Mesendoderm (in vitro differentiated cells): ENCODE data around the gene ARHGEF26.
A peak's percentile ranks its signal among the peaks of the same experiment; 100 is the strongest.

Source experiments
- DNase-seq: peaks from one replicate; pipeline ENCODE4 v3.0.0; 2013
- H2AK5ac ChIP-seq: 2 replicates; pipeline ENCODE4 v1.6.1; 2013; ENCODE audit warnings: low read length, inconsistent platforms
- H2BK120ac ChIP-seq: 2 replicates; pipeline ENCODE4 v1.6.1; 2013; ENCODE audit warnings: low read depth, mild to moderate bottlenecking, low read length, moderate library complexity, mixed read lengths
- H2BK15ac ChIP-seq: replicated peaks from 2 replicates; pipeline ENCODE4 v1.6.1; 2013; ENCODE audit warnings: low read depth, mild to moderate bottlenecking, moderate library complexity
- H2BK5ac ChIP-seq: 2 replicates; pipeline ENCODE4 v1.6.1; 2013; ENCODE audit warnings: low read length, inconsistent platforms
- H3K18ac ChIP-seq: 2 replicates; pipeline ENCODE4 v1.6.1; 2013; ENCODE audit warnings: mild to moderate bottlenecking, low read length, mixed read lengths
- H3K23ac ChIP-seq: one replicate; pipeline ENCODE4 v1.6.1; 2013; ENCODE audit warnings: low read length
- H3K27ac ChIP-seq: 2 replicates; pipeline ENCODE4 v1.5.1; 2013; ENCODE audit warnings: low read depth, mild to moderate bottlenecking, inconsistent platforms, low read length, moderate library complexity
- H3K27me3 ChIP-seq: 2 replicates; pipeline ENCODE4 v1.6.1; 2013; ENCODE audit warnings: low read length, control low read depth, mild to moderate bottlenecking, inconsistent platforms; ENCODE audit not compliant: insufficient read depth, poor library complexity
- H3K36me3 ChIP-seq: 2 replicates; pipeline ENCODE4 v1.6.1; 2013; ENCODE audit warnings: low read length, inconsistent platforms; ENCODE audit not compliant: control insufficient read depth, insufficient read depth
- H3K4ac ChIP-seq: one replicate; pipeline ENCODE4 v1.6.1; 2013; ENCODE audit warnings: low read depth, mild to moderate bottlenecking, low read length, moderate library complexity
- H3K4me1 ChIP-seq: 2 replicates; pipeline ENCODE4 v1.6.1; 2013; ENCODE audit warnings: low read depth, low read length, inconsistent platforms; ENCODE audit not compliant: control insufficient read depth
- H3K4me2 ChIP-seq: 2 replicates; pipeline ENCODE4 v1.6.1; 2013; ENCODE audit warnings: low read length
- H3K4me3 ChIP-seq: 2 replicates; pipeline ENCODE4 v1.5.1; 2013; ENCODE audit warnings: mild to moderate bottlenecking, low read length
- H3K56ac ChIP-seq: one replicate; pipeline ENCODE4 v1.6.1; 2013; ENCODE audit warnings: low read length
- H3K79me1 ChIP-seq: 2 replicates; pipeline ENCODE4 v1.6.1; 2013; ENCODE audit warnings: low read length, inconsistent platforms
- H3K79me2 ChIP-seq: 2 replicates; pipeline ENCODE4 v1.6.1; 2013; ENCODE audit warnings: mild to moderate bottlenecking, low read length; ENCODE audit not compliant: control insufficient read depth, insufficient read depth
- H3K9ac ChIP-seq: 2 replicates; pipeline ENCODE4 v1.6.1; 2013; ENCODE audit warnings: low read length, inconsistent platforms
- H4K5ac ChIP-seq: one replicate; pipeline ENCODE4 v1.6.1; 2013; ENCODE audit warnings: low read length
- H4K8ac ChIP-seq: one replicate; pipeline ENCODE4 v1.6.1; 2013; ENCODE audit warnings: low read depth, mild to moderate bottlenecking, control low read depth, low read length, moderate library complexity
- WGBS: extraction: QIAGEN DNeasy Blood & Tissue Kit; methylation state at CpG from one replicate; pipeline ENCODE4 v1.1.7; 2013; ENCODE audit warnings: low lambda C conversion rate, missing lambda C conversion rate; ENCODE audit not compliant: insufficient coverage; ENCODE audit errors: extremely low coverage; 5-methylcytosine and 5-hydroxymethylcytosine counted together

The ARHGEF26 gene

DNA sequence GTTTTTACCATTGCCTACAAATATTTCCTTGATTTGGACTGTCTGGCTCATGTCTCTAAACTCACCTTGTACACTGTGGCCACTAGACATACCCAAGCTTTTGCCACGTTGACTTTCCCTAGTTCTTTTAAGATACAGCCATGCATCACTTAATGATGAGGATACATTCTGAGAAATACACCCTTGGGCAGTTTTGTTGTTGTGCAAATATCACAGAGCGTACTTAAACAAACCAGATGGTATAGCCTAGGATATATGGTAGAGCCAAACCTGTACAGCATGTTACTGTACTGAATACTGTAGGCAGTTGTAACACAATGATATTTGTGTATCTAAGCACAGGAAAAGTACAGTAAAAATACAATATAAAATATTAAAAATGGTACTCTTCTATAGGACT lies 5.5 kb downstream of the ARHGEF26 start:
- Histone ChIP-seq H3K4me1 (no peaks in the 10 kb centered on the region), H3K56ac (no peak overlapping the region), H3K18ac (no peak overlapping the region), H4K5ac (no peak overlapping the region), H2AK5ac (no peak overlapping the region), H3K79me2 (no peaks in the 10 kb centered on the region), H3K27me3 (no peaks in the 10 kb centered on the region), H3K9ac (no peak overlapping the region), H2BK5ac (no peak overlapping the region), H3K27ac (no peak overlapping the region), H3K4me3 (no peak overlapping the region), H3K4ac (no peak overlapping the region), H3K23ac (no peak overlapping the region), H3K79me1 (no peaks in the 10 kb centered on the region), H2BK15ac (no peak overlapping the region), H3K4me2 (no peak overlapping the region), H4K8ac (no peak overlapping the region), H3K36me3 (no peaks in the 10 kb centered on the region), H2BK120ac (no peak overlapping the region)
- DNase-seq, result no peak
- WGBS, result no CpG with 5 or more reads among the region's 2 CpGs

DNA sequence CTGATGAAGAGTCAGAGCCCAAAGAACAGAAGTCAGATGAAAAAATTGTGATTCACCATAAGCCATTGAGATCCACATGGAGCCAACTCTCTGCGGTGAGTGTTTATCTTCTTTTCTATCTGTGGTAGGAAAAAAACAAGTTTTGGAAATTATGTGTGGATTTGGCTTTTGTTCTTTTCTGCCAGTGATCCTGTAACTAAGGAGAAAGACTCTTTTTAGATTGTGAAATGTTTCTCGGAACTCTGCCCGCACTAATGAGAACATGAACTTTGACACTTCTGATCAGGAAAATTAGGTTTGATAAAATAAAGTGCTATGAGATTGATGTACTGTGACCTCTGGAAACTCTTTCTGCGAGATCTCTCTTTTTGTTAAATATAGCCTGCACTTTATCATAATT lies 8.4 kb downstream of the ARHGEF26 start:
- H3K36me3 ChIP-seq, result no peaks in the 10 kb centered on the region
- H3K79me2 ChIP-seq, result no peaks in the 10 kb centered on the region
- H2BK5ac ChIP-seq, result no peak overlapping the region
- WGBS, result no CpG with 5 or more reads among the region's 4 CpGs
- no peak overlapping the region for H3K4me3 ChIP-seq
- no peak overlapping the region for H4K8ac ChIP-seq
- no peaks in the 10 kb centered on the region for H3K79me1 ChIP-seq
- H2BK120ac ChIP-seq, result no peak overlapping the region
- no peak overlapping the region for H3K27ac ChIP-seq
- no peak overlapping the region for H3K9ac ChIP-seq
- no peaks in the 10 kb centered on the region for H3K4me1 ChIP-seq
- H4K5ac ChIP-seq, result no peak overlapping the region
- no peak overlapping the region for H2BK15ac ChIP-seq
- no peak overlapping the region for H2AK5ac ChIP-seq
- no peak overlapping the region for H3K23ac ChIP-seq
- H3K27me3 ChIP-seq, result no peaks in the 10 kb centered on the region
- H3K4me2 ChIP-seq, result no peak overlapping the region
- H3K4ac ChIP-seq, result no peak overlapping the region
- no peak overlapping the region for H3K18ac ChIP-seq
- DNase-seq, result no peak
- H3K56ac ChIP-seq, result no peak overlapping the region

DNA sequence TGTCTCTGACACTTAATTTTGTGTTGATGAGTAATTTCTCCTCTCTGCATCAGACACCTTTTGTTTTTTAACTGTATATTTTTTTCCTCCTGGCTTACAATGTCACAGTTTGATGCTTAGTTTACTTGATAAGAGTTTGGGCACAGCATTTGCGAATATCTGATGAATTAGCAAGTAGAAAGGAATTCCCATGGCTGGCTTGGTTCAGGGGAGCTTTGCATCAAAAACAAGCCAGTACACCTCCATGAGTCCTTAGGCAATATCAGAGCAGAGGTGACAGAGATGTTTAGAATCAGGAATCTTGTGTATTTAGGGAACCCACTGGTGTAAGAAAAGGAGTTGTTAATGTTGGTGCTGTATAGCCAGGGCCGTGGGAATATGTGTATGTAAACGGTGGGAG lies 9.3 kb downstream of the ARHGEF26 start:
- no peaks in the 10 kb centered on the region for H3K79me2 ChIP-seq
- no peak overlapping the region for H3K56ac ChIP-seq
- H3K79me1 ChIP-seq, result peaks cover 2% of the 10 kb centered on the region
- H3K4me2 ChIP-seq, result no peak overlapping the region
- no peak overlapping the region for H4K8ac ChIP-seq
- H3K23ac ChIP-seq, result no peak overlapping the region
- WGBS, result no CpG with 5 or more reads among the region's 3 CpGs
- H2BK15ac ChIP-seq, result no peak overlapping the region
- H3K18ac ChIP-seq, result no peak overlapping the region
- no peak overlapping the region for H2AK5ac ChIP-seq
- no peak overlapping the region for H3K4me3 ChIP-seq
- H3K4me1 ChIP-seq, result no peaks in the 10 kb centered on the region
- no peak overlapping the region for H3K9ac ChIP-seq
- H3K27ac ChIP-seq, result no peak overlapping the region
- DNase-seq, result peak; percentile 50
- no peak overlapping the region for H4K5ac ChIP-seq
- H3K27me3 ChIP-seq, result no peaks in the 10 kb centered on the region
- H2BK120ac ChIP-seq, result no peak overlapping the region
- no peak overlapping the region for H3K4ac ChIP-seq
- no peak overlapping the region for H2BK5ac ChIP-seq
- H3K36me3 ChIP-seq, result no peaks in the 10 kb centered on the region

DNA sequence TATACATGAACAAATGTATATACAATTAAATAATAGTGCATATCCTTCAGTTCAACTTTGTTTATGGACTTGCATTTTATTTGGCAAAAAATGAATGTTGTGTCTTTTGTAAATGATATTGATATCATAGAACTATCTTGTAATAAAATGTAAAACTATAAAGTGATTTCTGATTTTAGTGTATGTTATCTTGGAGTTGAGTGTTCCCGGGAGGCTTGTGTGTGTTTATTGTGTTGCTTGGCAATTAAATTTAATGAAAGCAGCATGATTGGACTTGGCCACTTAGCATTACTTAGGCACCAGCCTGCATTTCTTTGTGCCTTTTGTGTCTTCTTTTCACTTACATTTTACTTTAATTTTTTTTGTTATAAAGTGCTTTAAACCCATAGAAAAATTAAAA lies 10.6 kb downstream of the ARHGEF26 start:
- Histone ChIP-seq H3K4me2 (no peak overlapping the region), H3K36me3 (no peaks in the 10 kb centered on the region), H2BK15ac (no peak overlapping the region), H3K79me1 (peaks cover 2% of the 10 kb centered on the region), H3K23ac (no peak overlapping the region), H4K8ac (no peak overlapping the region), H2BK5ac (no peak overlapping the region), H3K79me2 (no peaks in the 10 kb centered on the region), H3K18ac (no peak overlapping the region), H2AK5ac (no peak overlapping the region), H3K9ac (no peak overlapping the region), H3K4ac (no peak overlapping the region), H3K4me3 (no peak overlapping the region), H3K27me3 (no peaks in the 10 kb centered on the region), H4K5ac (no peak overlapping the region), H2BK120ac (no peak overlapping the region), H3K56ac (no peak overlapping the region), H3K27ac (no peak overlapping the region), H3K4me1 (no peaks in the 10 kb centered on the region)
- WGBS, result no CpG with 5 or more reads among the region's 1 CpG
- DNase-seq, result no peak

DNA sequence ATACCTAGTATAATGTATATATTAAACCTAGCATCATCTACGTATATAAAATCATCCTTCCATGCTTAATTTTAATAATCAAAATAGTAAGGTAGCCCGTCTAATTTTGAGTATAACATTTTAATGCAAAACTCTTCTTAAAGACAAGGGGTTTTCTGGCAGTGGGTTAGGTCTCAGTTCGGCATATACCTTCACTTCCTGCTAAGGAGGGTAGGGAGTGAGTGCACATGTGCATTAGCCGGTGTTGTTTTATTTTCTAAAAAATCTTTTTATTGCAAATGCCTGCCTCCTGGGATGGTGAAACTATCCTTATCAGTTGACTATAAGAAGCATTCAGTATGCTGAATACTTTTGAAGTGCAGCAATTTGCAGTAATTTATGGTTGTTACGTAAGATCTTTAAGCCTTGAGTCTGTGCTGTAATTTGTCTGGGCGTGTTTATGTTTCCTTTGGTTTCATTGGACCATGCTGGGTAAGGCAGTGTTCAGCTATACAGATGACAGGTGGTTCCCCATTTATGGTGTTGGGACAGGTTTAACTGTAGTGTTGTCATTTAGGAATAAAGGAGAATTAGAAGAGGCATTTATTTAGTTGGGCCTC lies 11.7 kb downstream of the ARHGEF26 start:
- Histone ChIP-seq H2AK5ac (no peak overlapping the region), H3K4ac (no peak overlapping the region), H3K79me2 (no peaks in the 10 kb centered on the region), H3K4me3 (no peak overlapping the region), H2BK120ac (no peak overlapping the region), H3K56ac (no peak overlapping the region), H4K5ac (no peak overlapping the region), H3K9ac (no peak overlapping the region), H3K23ac (no peak overlapping the region), H3K79me1 (peaks cover 2% of the 10 kb centered on the region), H2BK5ac (no peak overlapping the region), H3K4me2 (no peak overlapping the region), H3K27ac (no peak overlapping the region), H3K4me1 (no peaks in the 10 kb centered on the region), H3K18ac (no peak overlapping the region), H3K36me3 (no peaks in the 10 kb centered on the region), H3K27me3 (no peaks in the 10 kb centered on the region), H4K8ac (no peak overlapping the region), H2BK15ac (no peak overlapping the region)
- WGBS, result no CpG with 5 or more reads among the region's 6 CpGs
- no peak for DNase-seq

DNA sequence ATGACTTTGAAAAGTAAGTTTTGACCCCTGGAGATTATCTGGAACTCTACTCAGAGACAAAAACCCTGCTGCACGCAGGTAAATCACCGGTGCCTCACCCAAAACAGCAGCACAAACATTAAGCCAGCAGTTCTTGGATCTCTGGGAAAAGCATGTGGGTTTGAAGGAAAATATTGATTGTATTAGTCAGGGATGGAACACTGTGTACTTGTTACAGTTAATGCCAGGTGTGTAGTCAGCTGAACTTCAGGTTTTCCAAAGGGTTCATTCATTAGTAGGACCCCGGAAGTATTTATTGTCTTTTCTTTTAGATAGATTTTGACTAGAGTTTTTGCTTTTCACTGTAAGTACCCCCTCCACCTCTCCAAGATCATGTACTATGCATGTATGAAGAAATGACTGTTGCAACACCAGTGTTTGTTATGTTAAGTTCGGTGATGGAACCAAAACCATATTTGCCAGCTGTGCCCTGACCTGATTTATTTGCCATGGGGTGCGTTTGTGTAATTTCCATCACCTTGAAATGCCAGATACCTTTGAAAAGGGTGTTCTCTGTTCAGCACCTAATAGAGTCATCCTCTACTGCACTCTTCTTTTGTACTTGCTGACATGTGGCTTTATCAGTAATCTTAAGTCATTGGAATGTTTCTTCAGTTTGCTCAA lies 14.5 kb downstream of the ARHGEF26 start:
- Histone ChIP-seq H2BK5ac (no peak overlapping the region), H3K27ac (no peak overlapping the region), H3K4me2 (no peak overlapping the region), H4K8ac (no peak overlapping the region), H3K36me3 (no peaks in the 10 kb centered on the region), H3K4me1 (no peaks in the 10 kb centered on the region), H3K4me3 (no peak overlapping the region), H3K23ac (no peak overlapping the region), H3K79me2 (no peaks in the 10 kb centered on the region), H3K79me1 (peaks cover 2% of the 10 kb centered on the region), H4K5ac (no peak overlapping the region), H3K4ac (no peak overlapping the region), H2BK15ac (no peak overlapping the region), H3K27me3 (no peaks in the 10 kb centered on the region), H3K18ac (no peak overlapping the region), H2BK120ac (no peak overlapping the region), H2AK5ac (no peak overlapping the region), H3K56ac (no peak overlapping the region), H3K9ac (no peak overlapping the region)
- no peak for DNase-seq
- no CpG with 5 or more reads among the region's 5 CpGs for WGBS
